ENCODE data around the gene NRSN1.

Gene NRSN1

DNA sequence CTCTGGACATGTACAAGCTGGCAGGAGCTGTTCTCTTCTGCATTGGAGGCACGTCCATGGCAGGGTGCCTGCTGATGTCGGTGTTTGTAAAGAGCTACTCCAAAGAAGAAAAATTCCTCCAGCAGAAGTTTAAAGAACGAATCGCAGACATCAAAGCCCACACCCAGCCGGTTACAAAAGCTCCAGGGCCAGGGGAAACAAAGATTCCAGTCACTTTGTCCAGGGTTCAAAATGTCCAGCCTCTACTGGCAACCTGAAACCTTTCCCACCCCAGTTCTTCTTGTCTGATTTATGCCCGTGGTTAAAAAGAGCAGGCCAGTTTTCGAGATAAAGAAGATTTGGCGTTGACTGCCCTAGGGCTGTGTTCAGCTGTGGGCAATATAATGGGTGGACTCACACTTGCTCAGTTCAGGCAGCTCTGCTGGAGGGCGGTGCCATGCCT is 19.7 kb downstream of the NRSN1 start:
- DNase-seq: no peak

DNA sequence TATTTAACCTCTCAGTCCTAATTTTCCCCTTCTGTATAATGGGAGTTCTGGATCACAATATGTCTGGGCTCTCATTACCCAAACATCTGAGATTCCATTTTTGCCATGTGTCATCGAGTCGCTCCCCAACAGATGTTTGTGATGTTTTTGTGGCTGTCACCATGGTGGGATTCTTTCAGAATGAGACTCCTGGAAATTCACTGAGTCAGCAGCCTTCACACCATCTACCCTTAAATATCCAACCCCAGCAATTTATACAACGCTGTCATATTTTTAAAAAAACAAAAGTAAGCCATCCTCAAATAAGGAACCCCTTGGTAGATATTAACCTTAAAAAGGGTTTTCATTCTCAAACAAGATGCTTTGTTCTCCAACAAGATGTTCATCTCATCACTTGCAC is 20.9 kb downstream of the NRSN1 start:
- no peak for DNase-seq

DNA sequence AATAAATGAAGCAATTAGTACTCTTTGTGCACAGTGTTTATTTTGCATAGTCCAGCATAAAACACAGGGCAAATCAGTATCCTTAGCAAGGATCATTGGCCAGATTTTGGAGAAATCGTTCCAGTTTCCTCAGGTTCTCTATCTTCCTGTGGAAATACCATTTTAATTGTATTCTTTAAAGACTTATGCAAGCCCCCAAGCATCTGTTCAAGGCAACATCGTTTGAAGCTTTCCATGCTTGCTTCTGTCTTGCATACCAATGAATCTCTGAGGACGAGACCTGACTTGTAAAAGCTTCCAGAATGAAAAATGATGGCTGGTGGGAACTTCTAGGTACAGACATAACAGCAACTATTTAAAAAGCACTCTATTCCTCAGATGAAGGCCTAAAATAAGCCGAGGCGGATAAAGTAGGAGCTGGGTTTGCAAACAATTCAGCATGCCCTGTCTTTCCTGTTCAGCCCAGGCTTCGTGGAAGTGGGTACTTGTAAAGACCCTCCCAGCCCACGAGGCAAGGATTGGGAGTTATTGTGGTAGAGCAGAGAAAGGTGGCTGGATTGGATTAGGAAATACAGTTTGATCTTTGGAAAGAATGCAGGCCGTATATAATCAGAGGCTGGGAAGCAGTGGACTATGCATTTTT is 21.6 kb downstream of the NRSN1 start:
- no peak for DNase-seq

DNA sequence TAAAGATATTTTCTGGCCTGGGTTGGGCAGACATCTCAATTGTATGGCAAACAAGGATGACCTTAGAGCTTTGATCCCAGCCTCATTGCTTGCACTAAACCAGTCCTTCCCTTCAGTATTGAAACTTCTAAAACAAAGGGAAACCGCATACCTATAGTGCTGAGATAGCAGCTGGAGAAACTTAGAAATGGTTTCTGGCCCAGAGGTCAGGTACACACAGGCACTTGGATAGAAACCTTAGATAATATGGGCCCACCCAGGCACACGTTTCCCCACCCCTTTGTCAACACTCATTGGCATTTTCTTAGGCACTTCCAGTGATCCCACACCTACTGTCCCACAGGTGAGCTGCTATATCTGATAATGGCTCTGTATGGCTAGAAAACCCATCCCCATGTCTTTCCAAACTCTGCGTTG is 22.1 kb downstream of the NRSN1 start:
- DNase-seq: no peak

DNA sequence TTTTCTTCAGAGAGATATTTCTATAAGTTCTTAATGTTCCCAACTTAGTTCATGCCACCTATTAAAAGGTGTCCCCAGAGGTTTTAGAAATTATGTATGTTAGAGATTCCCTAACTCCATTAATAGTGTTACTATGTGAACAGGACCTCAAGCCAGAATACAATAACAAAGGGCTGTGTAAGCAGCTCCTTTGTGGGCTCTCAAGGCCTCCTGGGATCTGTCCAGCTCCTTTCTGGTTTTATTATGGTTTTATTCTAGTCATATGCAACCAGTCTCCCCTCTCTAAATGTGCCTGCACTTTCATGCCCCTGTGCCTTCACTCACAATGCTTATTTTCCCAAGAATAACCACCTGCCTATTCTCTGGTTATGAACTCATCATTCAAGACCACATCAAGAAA is 22.7 kb downstream of the NRSN1 start:
- no peak for DNase-seq

DNA sequence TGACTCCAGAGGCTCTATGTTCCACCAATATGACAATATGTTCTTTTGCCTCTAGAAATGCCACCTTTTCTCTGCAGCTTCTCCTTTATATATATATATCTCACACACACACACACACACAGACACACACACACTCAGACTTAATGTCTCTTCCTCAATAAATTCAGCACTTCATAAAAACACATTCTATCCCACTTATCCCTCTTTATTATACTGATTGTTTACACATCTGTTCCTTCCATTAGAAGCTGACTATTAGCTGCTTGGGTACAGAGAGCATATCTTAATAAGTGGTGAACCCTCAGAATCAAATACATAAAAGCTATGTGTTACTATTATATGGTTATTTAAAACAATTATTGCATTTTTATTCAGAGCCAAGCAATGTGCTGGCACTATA is 23.3 kb downstream of the NRSN1 start:
- DNase-seq: no peak

DNA sequence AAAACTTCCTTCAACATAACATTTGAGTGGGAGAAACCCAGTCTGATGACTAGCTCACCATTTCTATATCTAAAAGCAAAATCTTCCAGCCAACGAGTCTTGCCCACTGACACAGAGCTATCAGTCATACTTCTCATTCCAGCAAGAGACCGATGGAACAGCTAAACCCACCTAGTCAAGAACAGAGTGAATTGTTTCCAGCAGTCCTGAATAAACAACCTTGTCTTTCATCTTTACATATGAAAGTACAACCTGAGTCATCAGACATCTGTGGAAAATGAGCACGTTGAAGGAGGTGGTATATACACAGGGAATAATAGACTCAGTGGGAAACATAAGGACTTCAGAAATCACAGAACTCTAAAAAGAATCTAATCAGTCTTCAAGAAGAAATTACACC is 23.8 kb downstream of the NRSN1 start:
- no peak for DNase-seq

DNA sequence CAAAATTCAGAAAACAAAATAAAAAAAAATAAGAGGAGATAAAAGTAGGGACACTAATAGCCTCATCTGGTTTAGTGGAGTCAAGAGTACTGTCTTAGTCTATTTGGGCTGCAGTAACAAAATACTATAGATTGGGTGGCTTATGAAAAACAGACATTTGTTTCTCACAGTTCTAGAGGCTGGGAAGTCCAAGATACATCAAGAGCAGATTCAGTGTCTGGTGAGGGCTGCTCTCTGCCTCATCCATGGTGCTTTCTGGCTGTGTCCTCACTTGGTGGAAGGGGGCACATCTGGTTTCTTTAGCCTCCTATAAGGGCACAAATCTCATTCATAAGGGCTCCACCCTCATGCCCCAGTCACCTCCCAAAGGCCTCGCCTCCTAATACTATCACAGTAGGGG is 26.0 kb downstream of the NRSN1 start:
- DNase-seq: no peak

DNA sequence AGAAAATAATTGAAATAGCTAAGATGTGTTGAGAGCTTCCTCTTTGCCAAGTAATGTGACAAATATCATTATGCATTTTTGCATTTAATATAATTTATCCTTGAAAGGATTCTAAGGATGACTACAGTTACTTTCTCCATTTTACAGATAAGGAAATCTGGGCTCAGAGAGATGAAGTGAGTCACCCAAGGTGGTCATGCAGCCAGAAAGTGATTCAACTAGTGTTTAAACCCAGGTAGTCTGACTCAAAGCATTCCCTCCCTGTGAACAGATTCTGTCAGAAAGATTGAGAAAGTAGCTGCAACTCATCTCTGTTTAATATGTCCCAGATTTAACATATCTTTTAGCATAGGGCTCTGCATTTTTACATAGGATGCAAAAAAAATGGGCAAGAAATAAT is 28.1 kb downstream of the NRSN1 start:
- DNase-seq: no peak

DNA sequence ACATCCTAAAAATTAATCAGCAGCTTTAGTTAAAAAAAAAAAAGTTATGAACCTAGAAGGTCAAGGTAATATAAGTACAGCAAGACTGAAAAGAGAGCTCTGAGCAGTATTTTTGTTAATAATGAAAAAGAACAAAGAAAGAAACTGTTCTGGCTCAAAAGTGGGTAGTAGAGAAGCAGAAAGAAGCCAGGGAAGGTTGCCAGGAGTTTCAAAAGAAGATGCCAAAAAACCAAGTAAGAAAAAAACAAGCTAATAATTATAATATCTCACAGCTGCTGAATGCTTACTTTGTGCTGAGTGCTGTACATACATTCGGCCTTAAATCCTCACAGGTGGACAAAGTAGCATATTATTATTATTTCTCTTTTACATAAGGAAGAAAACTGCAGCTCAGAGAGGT is 31.9 kb downstream of the NRSN1 start:
- no peak for DNase-seq

DNA sequence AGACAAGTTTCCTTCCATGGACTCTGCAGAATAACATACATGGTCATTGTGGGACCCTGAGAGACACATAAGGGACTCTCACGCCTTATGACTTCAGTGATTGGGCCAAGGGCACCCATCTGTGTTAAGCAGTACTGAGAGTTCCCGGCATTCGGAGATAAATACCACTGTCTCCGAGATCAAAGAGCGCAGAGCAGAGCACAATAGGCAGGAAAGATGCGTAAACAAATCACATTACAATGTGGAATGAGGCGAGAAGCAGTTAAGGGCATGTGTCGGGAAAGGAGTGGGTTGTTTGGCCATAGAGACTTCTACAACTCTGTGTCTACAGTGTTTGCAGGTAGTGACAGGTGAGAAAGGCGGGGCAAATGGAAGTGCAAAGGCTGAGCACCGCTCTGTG is 57.6 kb downstream of the NRSN1 start:
- no peak for DNase-seq

DNA sequence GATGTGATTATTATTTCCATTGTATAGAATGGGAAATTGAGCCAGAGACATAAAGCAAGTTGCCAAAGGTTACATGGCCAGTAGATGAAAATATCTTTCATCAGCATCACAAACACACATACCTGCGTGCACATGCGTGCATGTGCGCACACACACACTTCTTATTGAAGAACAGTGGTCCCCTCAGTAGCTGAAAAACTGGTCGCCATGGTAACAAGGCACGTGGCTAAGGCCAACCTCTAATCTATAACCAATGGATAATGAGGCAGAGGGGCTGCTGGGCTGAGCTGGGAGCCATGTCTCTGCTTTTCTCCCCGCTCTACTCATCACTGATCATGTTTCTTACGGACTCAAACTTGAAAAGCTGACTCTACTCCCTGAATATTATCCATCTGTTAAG is 60.3 kb downstream of the NRSN1 start:
- no peak for DNase-seq

DNA sequence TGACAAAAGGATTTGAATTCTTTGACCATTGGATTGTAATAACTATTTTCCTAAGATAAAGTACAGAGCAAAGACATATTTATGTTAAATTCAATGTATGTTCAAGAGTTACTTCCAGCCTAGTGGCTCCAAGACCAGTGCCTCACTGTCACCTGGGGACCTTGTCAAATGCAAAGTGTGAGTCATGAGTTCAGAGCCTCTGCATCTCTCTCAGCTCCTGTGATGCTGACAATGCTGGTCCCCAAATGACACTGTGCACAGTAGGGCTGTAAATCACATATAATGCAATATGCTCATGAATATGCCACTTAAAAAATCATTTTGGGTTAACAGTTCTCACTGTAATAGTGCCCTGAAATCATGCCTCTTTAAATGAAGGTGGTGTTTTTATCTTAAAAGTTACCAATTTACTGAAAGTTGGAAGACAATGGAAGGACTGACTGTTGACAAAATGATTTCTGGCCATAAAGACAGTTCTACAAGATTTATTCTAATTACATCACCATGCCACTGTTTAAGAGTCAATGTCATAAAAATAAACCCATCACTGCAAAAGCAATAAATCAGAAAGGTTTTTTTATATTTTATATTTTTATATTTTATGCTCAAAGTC is 62.1 kb downstream of the NRSN1 start:
- no peak for DNase-seq

DNA sequence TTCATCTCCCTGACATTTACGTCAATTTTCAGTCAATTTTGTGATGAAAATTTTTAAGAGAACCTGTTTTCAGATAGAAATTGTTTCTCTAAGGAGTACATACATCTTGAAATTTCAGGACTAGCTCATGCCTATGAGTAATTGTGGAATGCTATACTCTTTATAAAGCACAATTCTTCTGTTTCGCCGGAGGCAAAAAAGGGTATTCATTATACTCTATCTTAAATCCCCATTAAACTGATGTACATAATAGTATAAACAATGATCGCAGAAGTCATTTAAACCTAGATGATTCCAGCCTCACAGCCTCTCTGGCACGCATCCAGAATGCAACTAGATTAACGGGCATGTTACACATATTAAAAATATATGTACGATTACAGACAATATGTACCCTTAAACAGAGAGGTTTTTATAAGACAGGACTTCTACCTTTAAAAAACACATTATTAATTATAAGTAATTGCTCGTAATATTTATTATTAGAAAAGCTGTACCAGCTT is 62.6 kb downstream of the NRSN1 start:
- DNase-seq: no peak

DNA sequence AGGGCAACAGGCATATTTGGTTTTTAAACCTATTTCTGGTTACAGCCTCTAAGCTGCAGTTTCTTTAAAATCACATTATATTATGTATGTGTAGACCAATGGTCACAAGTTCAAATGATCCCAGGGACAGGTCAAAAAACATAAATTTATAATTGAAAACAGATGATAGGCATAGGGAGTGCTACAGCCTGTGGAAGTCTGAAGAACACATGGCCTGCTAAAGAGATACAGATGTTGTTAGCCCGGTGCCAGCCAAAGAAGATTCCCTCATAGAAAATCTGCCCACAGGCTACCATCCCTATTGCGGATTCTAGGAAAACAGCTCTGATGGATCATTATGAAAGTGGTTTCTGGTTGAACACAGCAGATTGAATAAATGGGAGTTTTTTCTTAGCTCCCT is 65.3 kb downstream of the NRSN1 start:
- no peak for DNase-seq

DNA sequence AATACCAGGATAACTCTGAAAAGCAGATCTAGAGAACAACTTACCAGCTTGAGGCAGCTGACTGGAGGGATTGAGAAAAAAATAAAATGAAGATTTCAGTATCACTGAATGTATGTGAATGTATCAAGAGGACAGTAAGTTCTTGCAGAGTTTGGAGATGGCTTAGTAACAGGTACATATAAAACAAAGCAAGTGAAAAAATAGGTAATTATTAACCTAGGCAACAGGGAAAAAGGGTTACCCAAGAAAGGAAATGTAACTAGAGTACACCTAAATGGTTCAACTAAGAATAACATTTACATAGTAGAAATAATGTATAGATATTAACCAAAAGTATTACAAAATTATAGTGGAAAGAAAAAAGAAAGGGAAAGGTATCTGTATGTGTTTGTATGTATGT is 67.3 kb downstream of the NRSN1 start:
- DNase-seq: no peak

DNA sequence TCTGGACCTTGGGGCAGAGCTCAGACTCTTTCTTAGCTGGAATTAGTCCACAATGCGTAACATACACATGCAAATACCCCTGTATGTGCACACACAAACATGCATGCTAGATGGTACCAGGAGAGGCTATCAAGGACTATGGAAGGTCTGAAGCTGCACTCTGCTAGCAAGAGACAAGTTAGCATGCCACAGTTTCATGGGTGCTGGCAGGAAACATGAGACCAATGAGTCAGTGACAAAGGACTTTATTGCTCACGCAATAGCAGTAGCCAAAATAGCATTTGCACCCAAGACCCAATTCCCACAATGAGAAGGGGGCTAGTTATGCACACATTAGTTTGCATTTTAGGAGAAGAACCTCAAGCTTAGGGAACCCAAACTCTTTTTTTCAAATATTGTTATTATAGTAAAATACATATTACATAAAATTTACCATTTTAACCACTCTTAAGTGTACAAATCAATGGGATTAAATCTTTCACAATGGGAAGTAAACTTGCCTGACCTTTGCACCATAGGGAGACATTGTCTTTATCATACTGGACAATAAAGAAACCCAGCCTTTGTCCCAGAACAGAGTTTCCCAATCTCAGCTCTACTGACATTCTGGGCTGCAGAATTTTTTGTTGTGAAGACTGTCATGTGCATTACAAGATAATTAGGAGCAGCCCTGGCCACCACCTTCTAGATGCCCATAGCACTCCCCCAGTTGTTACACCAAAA is 69.1 kb downstream of the NRSN1 start:
- DNase-seq: no peak

DNA sequence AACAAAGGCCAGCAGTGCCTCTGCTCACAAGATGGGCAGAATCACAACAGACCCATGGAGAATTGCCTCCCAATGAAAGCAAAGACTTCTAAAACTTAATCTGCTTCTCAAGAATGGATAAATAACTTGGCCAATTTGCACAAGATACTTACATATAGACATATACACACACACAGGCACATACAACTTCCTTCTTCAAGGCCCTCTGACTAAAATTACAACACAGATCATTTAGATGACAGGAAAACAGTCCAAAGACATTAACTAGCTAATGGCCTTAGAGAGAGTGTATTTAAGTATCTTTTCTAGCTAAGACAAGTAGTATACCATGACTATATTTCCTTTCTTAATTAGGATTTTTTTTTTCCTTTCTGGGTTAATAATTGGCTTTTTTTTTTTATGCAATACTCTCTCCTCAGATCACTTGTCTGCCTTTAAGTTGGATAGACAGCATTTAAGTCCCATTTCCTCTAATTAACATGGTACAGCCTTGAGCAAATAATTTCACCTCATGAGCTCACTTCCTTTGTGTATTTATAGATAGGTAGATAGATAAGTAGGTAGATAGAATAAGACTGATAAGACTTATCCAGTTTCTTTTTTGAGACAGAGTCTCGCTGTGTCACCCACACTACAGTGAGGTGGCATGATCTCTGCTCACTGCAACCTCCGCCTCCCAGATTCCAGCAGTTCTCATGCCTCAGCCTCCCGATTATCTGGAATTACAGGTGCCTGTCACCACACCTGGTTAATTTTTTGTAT is 70.0 kb downstream of the NRSN1 start:
- DNase-seq: no peak
